Measurements from ENCODE around the gene RPN1.

- TF ChIP-seq CTCF (IDR thresholded peaks at IDR 0.05), result no peak
- no peak for TF ChIP-seq POLR2A (IDR thresholded peaks at IDR 0.05)
These were observed 17.0 kb upstream of the RPN1 start for GRCh38 chr3:128667641-128668040.
